Measurements from ENCODE around the gene HK1.
"Not testable (repeated sequence)": the region's sequence is repeated elsewhere in the genome, so short reads cannot be mapped to it uniquely, and the experiment has no call there.

HK1 gene

DNA sequence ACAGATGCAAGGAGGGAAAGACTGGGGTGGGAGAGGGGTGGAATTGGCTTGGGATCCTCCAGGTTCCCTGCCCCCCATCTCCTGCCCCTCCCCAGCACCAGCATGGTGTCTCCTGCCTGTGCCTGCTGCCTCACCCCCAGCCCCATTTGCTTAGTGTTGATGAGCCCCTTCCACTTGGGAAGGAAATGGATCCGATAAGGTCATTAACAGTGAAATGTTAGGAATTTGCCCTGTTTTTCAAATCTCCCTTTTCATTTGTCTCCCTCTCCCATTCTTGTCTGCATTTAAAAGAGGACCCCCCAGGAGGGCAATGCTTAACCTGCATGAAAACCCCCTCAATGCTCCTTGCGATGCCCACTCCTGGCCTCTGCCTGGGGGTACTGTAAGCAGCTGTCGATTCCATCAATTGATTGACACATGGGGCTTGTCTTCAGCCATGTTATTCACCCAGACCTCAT is 51.5 kb downstream of the HK1 start:
- no peak for DNase-seq

DNA sequence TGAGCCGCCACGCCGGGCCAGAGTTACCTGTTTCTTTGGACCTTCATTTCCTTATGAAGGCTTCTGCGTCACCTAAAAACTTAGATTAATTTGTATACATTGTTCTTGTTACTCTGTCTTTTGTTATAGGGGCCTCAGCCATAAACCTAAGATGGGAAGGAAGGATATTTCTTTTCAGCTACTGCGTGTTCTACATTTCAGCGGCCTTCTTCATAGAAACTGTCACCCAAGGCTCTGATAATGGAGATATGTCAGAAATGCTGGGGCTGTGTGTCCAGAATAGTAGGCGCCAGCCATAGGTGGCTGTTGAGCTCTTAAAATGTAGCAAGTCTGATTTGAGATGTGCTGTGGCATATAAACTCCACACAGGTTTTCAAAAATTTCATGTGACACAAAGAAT is 52.9 kb downstream of the HK1 start:
- DNase-seq: no peak

DNA sequence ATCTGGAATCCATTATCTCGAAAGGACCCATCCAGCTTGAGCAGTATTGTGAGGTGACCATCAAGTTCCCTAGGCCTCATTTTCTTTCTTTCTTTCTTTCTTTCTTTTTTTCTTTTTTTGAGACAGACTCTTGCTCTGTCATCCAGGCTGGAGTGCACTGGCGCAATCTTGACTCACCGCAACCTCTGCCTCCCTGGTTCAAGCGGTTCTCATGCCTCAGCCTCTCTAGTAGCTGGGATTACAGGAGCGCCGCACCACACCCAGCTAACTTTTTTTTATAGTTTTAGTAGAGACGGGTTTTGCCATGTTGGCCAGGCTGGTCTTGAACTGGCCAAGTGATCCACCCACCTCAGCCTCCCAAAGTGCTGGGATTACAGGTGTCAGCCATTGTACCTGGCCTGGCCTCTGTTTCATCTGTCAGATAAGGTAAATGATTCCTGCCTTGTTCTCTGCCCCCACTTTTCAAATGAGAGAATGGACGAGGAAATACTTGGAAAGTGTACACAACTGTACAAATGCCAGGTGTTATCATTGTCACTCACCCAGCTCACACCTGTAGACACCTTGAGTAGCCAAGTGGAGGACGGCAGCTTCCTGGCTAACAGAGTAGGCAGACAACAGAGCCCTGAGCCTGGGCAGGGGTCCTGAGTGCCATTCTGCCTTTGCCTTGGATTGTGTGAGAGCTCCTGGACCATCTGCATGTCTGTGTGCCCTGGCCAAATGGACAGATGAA is 54.1 kb downstream of the HK1 start:
- no peak for DNase-seq

DNA sequence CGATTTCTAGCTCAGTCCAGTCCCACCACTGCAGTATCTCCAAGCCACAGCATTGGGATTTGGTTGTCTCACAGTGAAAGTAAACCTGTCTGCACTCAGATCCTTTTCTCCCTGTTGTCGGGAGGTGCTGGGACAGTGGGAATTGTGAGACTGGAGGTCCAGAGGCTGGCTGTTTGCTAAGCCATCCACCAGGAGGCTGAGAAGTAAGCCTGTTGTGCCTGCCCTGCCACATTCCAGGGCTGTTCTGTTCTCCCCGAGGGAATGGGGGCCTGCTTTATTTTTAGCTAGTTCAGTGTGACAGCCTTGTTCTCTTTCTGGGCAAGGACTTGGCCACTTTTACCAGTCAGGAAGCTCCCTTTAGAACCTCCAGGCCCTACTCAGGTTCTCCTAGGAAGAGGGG is 54.9 kb downstream of the HK1 start:
- no peak for DNase-seq

DNA sequence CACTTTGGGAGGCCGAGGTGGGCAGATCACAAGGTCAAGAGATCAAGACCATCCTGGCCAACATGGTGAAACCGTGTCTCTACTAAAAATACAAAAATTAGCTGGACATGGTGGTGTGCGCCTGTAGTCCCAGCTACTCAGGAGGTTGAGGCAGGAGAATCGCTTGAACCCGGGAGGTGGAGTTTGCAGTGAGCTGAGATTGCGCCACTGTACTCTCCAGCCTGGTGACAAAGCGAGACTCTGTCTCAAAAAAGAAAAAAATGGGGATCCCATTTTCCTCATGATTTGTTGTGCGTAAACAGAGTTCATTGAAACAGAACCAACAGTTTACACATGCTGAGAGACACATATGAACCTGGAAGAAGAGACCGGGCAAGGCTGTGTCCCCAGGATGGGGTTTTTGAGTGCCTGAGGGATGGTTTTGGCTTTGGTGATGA is 55.6 kb downstream of the HK1 start:
- DNase-seq: not testable (repeated sequence)

DNA sequence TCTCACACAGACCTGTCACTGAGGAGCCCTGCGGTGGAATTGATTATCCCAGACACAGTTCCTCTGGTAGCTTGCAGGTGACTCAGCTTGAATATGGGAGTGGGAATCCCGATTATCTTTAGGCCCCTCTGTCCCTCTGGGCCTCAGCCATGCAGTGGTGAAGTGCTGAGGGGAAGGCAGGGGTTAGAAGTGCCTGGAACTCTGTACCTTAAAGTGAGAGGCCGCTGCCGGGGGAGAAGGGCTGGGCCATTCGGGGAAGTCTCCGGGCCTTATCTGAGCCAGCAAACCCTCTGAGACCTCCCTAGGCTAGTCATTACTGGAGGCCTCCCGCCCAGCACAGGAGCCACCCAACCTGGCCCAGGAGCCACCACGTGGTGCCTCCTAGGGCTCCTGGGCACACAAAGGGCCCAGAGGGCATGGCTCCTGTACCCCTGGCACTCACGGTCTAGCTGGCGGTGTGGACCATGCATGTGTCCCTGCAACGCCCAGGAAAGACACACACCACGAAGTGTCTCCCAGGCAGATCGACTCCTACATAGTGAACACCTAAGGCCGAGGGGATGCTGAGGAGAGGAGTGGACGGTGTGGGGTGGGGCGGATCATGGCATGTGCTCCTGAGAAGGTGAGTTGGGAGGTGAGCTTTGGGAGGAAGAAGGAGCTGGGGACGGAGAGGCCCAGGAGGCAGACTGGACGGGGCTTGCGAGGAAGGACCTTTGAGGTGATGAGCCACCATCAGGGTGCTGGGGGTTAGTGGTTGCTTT is 56.2 kb downstream of the HK1 start:
- DNase-seq: no peak

DNA sequence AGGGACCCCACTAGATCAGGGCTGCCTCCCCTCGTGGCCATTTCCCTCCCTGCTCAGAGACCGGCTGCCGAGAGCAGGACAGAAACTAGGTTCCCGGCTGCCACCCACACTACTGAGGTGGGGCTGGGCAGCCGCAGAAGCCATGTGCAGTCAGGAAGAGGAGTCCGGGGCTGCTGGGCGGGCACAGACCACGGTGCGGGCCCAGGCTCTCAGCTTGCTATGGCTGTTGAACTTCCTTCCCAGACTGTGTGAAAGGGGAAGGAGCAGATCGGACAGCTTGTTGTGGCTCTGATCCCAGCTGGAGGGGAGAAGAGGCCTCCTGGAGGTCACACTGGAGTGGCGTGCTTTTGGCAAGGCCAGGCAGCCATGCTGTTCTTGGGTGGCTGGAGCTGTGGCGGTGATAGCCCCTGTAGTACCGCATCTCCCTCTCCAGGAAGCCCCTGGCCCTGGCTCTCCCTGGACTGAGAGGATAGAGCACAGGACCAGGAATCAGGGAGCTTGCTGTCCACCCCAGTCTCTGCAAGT is 56.8 kb downstream of the HK1 start:
- DNase-seq: no peak

DNA sequence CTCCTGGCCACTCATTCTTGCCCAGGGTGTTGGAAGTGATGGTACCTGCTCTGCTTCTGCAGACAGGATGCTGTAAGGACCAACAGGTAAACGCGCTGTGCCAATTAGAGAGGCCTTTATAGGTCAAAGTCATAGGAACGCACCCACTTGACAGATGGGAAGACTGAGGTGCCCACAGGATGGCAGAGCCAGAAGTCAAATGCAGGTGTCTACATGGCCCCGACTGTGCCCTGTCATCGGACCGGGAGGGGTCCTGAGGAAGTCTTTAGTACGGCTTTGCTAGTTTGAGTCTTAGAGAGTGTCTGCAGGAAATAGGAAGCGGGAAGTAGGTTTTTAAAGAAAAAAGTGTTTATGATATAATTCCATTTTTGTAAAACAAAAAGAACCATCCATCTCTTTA is 57.3 kb downstream of the HK1 start:
- DNase-seq: no peak

DNA sequence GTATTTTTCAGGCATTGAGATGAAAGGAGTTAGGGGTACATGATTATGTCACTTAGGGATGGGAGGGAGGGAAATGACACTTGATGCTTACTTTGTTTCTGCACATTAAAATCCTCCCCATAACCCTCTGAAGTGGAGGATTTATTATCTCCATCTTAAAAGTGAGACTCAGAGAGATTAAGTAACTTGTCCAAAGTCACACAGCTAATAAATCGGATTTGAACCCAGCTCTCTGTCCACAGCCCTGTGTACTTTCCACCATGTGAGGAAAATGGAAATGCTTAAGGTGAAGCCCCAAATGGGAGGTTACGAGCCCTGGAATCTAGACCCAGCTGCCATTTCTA is 58.6 kb downstream of the HK1 start:
- no peak for DNase-seq

DNA sequence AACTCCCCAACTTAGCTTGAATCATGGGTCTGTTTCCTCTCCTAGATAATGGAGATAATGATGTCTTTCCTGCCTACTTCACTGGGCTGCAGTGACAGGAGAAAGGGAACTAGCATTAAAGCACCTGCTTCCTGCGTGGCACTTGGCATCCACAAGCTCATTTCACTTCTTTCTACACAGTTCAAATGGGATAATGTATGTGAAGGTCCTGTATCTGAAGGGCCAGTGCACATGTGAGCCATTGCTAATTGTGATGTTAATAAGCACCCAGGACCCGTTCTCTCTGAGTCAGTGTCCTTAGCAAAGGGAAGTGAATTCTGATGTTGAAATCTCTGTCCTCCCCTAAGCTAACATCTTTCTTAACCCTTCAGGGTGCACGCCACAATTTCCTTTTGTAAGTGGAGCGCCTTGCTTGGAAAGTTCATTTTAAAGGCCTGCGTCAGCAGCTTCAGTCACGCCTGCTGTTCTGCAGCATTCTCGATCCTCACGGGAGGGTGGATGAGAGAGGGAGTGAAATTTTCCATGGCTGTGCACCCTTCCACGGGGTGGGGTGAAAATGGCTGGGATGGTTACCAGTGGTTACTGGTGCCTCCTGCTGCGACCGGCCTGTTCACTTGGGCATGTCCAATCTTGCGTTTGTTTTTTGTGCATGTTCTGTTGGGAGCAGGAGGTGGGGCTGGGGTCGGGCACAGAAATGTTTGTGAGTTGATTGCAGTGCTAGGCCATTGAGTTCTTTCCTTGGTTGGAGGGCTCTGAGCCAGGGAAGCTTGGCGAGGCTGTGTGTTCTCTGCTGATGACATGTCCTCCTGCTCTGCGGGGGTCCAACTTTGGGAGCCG is 59.2 kb downstream of the HK1 start:
- no peak for DNase-seq

DNA sequence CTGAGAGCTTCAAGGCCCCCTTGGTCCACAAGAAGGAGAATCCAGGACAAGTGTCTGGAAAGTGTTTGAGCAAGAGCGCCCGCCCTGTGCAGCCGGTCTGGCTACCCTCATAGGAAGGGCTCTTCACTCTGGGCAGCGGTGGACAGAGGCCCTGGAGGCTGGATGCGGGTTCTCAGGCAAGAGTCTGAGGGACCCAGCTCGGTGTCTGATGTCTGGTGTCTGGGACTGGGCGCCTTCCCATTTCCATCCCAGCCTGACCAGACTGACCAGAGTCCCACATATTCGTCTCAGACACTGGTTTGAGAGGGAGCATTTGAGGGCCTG is 59.8 kb downstream of the HK1 start:
- DNase-seq: no peak

DNA sequence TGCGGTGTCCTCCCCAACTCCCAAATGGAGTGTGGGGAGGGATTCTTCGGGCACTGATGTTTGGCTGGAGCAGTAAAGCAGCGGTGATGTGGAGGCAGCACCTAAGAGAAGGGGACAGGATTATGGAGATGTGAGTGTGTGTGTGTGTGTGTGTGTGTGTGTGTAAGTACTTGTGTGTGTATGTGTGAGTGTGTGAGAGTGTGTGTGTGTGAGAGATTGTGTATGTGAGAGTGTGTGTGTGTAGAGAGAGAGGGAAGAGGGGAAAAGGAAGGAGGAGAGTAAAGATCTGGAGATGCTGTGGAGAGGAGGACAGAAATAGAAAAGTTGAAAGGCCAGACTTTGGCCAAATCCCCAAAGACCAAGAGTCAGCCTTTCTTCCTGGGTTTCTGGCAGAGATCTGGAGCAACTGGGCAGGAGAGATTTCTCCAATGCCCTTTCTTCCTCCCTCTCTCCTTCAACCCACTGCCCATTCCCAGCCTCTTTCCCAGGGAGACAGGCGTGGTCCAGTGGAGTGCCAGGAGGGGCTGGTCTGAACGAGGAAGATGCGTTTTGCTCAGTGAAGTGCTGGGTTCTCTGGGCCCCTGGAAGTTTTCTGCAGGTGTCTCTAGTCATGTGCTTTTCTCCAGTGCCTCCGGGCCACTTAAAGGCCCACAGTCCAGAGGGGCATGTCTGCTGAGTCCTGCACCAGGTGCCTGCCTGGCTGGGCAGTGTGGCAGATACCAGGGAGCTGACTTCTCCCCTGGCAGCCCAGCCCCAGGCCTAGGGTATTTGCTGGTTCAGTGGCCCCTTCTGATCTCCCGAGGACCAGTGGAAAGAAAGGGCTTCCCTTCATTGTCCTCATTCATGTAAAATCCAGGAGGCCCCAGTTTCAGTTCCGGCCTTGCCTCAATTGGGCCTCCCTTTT is 60.5 kb downstream of the HK1 start:
- no peak for DNase-seq

DNA sequence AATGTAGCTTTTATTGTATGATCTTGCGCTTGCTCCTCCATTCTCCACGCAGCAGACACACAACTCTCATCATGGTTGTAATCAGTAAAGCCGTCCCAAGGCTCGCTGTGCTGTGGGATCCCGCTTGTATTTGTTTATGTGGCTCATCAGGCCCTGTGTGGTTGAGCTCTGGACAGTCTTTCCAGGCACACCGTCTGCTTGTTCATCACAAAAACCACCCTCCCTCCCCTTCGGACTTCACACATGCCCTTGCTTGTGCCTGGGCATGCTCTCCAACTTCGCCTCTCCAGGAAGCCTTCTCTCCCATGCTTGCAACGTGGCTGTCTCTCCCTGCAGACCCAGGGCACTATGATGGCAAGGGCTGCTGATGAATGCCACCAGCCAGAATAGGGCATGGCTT is 62.4 kb downstream of the HK1 start:
- DNase-seq: no peak

DNA sequence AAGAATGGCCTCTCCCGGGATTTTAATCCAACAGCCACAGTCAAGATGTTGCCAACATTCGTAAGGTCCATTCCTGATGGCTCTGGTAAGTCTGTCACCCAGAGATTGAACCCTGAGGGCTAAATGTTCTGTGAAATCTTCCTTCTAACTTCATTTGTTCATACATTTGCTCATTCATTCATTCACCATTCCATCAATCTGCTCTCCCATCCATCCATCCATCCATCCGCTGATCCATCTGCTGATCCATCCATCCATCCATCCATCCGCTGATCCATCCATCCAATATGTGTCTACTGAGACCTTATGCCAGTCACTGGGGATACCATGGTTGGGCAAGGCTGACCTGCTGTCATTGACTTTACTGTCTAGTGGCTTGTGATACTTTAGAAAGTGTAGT is 65.6 kb downstream of the HK1 start:
- DNase-seq: no peak

DNA sequence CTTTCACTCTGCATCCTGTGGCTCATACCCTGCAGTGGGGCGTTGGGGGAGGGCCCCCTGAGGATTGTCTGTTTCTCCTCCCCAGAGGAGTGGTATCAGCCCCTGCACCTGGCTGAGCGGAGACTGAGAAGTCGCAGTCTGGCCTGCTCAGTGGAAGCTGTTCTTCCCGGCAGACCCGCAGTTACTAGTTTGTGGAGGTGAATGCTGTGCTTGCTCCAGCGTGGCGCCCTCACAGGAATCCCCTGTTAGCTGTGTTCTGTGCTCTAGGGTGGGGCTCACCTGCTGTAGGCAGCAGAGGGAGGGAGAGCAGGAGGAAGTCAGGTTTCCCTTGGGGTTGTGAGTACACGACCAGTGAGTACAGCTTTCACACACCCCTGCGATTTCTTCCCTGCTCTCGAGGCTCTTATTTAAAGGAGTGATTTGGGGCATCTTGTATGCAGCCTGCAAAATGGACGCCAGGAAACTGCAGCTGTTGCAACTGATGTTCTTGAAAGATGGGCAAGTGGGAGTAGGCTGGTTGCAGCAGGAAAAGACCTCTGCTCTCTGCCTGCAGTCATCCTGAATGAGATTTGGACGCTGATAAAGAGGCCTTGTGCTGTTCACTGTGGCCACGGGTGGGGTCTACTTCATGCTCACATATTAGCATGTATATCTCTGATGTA is 66.4 kb downstream of the HK1 start:
- DNase-seq: no peak

DNA sequence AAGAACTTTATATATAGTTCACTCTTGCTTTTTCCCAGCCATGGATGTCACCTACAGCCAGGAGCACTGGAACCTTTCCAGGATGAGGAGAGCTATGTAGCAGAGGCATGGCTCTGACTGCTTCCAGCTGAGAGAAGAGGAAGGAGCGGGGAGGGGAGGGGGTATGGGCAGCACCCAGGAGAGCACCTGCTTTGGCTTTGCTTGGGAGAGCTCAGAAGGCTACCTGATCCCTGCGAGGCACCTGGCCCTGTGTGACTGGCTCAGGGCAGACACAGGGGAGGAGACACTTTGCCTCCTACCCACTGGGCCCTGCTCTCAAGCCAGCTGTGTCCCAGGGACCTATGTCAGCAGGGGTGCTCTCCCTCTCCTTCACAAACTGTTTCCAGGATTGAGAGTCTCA is 67.1 kb downstream of the HK1 start:
- DNase-seq: no peak

DNA sequence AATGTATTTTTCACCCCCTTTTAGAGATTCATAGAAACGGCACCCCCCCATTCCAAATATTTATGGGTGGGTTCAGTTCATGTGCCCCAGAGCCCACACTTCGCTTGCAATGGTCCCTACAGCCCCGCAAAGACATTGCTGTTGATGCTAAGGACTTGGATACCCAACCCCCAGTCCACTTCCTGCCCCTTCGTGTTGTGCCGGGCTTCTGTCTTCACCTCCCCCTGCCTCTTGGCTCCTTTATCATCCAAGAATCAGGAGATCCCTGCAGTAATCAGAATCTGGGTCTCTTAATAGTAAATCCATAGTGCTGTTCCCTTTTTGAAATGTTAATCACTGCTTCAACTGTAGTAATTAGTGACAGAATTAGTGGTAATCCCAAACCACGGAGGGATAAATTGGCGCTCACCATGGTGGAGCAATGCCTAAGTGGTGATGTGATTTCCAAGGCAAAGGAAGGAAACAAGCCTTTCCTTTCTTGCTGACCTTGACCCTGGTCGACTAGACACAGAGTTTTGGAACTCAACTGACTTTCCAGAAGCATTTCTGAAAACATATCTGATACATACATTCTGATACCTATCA is 67.7 kb downstream of the HK1 start:
- no peak for DNase-seq

DNA sequence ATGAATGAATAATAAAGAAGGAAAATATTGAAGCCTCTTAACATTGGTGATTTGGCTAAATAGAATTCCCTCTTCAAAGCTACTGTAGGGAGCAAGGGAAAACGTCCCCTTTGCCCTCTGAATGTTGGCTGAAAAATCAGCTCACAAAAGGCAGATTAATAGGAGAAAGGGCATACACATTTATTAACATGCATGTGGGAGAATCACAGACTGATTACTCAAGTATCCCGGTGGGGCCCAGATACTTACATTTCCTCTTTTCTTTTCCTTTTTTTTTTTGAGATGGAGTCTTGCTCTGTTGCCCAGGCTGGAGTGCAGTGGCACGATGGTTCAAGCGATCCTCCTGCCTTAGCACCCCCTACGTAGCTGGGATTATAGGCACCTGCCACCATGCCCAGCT is 68.5 kb downstream of the HK1 start:
- no peak for DNase-seq

DNA sequence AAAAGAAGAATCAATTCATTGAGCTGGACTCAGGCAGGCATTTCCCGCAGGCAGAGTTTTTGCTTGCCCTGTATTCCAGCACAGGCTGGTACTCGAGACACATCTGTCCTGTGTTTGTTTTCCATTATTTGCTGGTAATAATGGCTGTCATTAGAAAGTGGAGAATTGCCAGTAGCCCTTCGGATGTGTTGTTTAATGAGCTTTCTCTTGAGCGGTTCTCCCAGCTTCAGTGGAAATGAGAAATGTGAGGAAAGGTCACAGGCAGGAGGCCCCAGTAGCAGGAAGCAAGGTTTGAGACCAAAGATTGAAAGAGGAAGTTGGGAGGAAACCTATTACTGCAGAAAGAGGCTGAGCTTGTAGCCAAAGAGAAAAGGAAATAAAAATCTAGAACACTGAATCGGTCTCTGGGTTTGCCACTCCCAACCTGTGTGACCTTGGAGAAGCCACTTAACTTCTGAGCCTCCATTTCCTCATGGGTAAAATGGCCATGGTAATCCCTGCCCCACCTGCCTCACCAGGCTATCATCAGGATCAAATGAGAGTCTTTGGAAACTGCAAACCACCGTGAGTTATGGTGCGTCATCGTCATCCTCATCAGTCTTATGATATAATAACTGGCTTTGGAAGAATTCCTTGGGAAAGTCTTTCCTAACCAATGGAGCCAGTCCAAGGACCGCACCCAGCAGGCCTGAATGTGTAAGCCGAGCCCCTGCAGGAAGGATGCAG is 70.7 kb downstream of the HK1 start:
- no peak for DNase-seq

DNA sequence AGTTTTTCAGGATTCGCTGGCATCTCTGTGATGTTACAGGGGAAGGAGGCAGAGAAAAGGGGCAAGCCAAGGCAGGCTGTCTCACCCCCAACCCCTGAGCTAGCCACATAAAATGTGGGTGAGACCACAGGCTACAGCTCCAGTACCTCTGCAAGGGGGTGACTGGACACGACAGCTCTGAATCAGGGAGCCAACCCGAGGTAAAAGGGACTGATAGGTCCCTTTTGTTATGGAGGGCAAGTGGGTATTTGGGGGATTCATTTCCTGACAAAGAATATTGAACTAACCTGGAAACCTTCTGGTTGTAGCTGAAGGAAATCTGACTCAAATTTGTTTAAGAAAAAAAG is 71.2 kb downstream of the HK1 start:
- no peak for DNase-seq

DNA sequence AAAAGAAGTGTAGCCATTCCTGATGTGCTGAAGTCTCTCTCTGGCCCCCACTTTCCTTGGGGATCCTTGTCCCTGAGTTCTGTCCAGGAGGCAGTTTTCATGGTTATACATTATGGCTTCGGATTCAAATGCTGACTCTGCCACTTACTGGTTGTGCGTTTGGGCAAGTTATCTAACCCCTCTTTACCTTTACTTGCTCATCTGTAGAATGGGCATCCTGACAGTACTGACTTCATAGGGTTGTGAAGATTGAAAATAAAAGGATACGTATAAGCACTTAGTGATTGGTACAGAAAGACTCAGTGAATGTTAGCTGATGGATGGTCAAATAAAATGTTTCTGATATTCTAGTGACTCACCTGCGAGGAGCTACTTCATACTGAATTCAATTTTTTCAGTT is 73.3 kb downstream of the HK1 start:
- DNase-seq: no peak
